ENCODE results near the gene UFSP1. TPM values are rescaled to one million over a fixed set of nuclear protein-coding genes. Genes with fewer than 3 reads are reported as not detected.

UFSP1 gene
- total and polyA plus RNA-seq, 5 donors from 2014 or later: 0.39 to 4.8 (median 1.4) TPM

GRCh38 chr7:100839361-100839760 lies 50.2 kb downstream of the UFSP1 start:
- DNase-seq (no peak), ATAC-seq (ENCODE audit: low read depth in 2 of 2) (no peak)
- no peaks in the 10 kb centered on the region for H3K36me3 ChIP-seq (ENCODE audit: control insufficient read depth, insufficient read depth, low read length)
- Mint-ChIP-seq H3K27me3 (no peaks in the 10 kb centered on the region), H3K9me3 (peaks cover 0 to 2% (median 0%) of the 10 kb centered on the region in 7 donors), H3K36me3 (no peaks in the 10 kb centered on the region), H3K4me3 (no peak overlapping the region), H3K4me1 (peaks cover 0 to 14% (median 8%) of the 10 kb centered on the region in 4 donors), H3K27ac (no peak overlapping the region)
- no peak overlapping the region for H3K27ac ChIP-seq (ENCODE audit: insufficient read depth, low read length, poor library complexity, severe bottlenecking)
- H3K4me3 ChIP-seq (ENCODE audit: low read depth, low read length): no peak overlapping the region
- H3K9me3 ChIP-seq (ENCODE audit: control insufficient read depth in 2 of 2, low read length in 2 of 2): no peaks in the 10 kb centered on the region
- H3K4me1 ChIP-seq (ENCODE audit: control insufficient read depth, insufficient read depth, low read length, poor library complexity, severe bottlenecking): no peaks in the 10 kb centered on the region
- no peaks in the 10 kb centered on the region for H3K27me3 ChIP-seq (ENCODE audit: control insufficient read depth, insufficient read depth, low read length)

Other genes with a start within 250 kb of the UFSP1 start
- 8.0 TPM for gene TFR2, start 248.2 kb downstream of the UFSP1 start, total RNA-seq
- 1 to 10 TPM; 1.2 to 2.0 (median 1.5) TPM for gene TFR2, start 248.2 kb downstream of the UFSP1 start, polyA plus RNA-seq
- not detected for gene ACTL6B, start 233.3 kb downstream of the UFSP1 start, total RNA-seq
- gene ACTL6B, start 233.3 kb downstream of the UFSP1 start, polyA plus RNA-seq: not detected
- 160 TPM for gene GNB2, start 216.0 kb downstream of the UFSP1 start, total RNA-seq
- 10 to 100 TPM; 47.2 to 70.0 (median 66.8) TPM for gene GNB2, start 216.0 kb downstream of the UFSP1 start, polyA plus RNA-seq
- 82.4 TPM for gene GIGYF1, start 195.5 kb downstream of the UFSP1 start, total RNA-seq
- under 1 TPM; 0.71 to 0.89 (median 0.73) TPM for gene GIGYF1, start 195.5 kb downstream of the UFSP1 start, polyA plus RNA-seq
- 11.3 TPM for gene POP7, start 183.6 kb downstream of the UFSP1 start, total RNA-seq
- 10 to 100 TPM; 57.2 to 63.0 (median 61.5) TPM for gene POP7, start 183.6 kb downstream of the UFSP1 start, polyA plus RNA-seq
- not detected for gene EPO, start 169.2 kb downstream of the UFSP1 start, total RNA-seq
- gene EPO, start 169.2 kb downstream of the UFSP1 start, polyA plus RNA-seq: under 1 TPM in 1 of 4 donors, not detected in 3; 0.23 TPM
- not detected for gene ZAN, start 156.1 kb downstream of the UFSP1 start, total RNA-seq
- gene ZAN, start 156.1 kb downstream of the UFSP1 start, polyA plus RNA-seq: not detected
- 3.0 TPM for gene EPHB4, start 62.2 kb downstream of the UFSP1 start, total RNA-seq
- gene EPHB4, start 62.2 kb downstream of the UFSP1 start, polyA plus RNA-seq: not detected
- 42.7 TPM for gene SLC12A9, start 37.0 kb downstream of the UFSP1 start, total RNA-seq
- gene SLC12A9, start 37.0 kb downstream of the UFSP1 start, polyA plus RNA-seq: 1 to 10 TPM; 5.7 to 8.6 (median 6.1) TPM
- 8.4 TPM for gene TRIP6, start 22.3 kb downstream of the UFSP1 start, total RNA-seq
- 1 to 10 TPM; 2.8 to 5.8 (median 3.5) TPM for gene TRIP6, start 22.3 kb downstream of the UFSP1 start, polyA plus RNA-seq
- gene SRRT, start 14.6 kb downstream of the UFSP1 start, total RNA-seq: 234 TPM
- 10 to 100 TPM; 31.9 to 40.7 (median 36.7) TPM for gene SRRT, start 14.6 kb downstream of the UFSP1 start, polyA plus RNA-seq
- gene ACHE, start 6.2 kb upstream of the UFSP1 start, total RNA-seq: 0.20 TPM
- gene ACHE, start 6.2 kb upstream of the UFSP1 start, polyA plus RNA-seq: not detected
- not detected for gene MUC3A, start 59.8 kb upstream of the UFSP1 start, total RNA-seq
- gene MUC3A, start 59.8 kb upstream of the UFSP1 start, polyA plus RNA-seq: not detected
- gene MUC12, start 79.8 kb upstream of the UFSP1 start, total RNA-seq: not detected
- under 1 TPM in 3 of 4 donors, not detected in 1; 0.44 to 0.65 (median 0.44) TPM for gene MUC12, start 79.8 kb upstream of the UFSP1 start, polyA plus RNA-seq
- not detected for gene MUC17, start 130.4 kb upstream of the UFSP1 start, total RNA-seq
- gene MUC17, start 130.4 kb upstream of the UFSP1 start, polyA plus RNA-seq: not detected
- 44.6 TPM for gene TRIM56, start 195.8 kb upstream of the UFSP1 start, total RNA-seq
- gene TRIM56, start 195.8 kb upstream of the UFSP1 start, polyA plus RNA-seq: 1 to 10 TPM; 3.5 to 7.4 (median 6.3) TPM
- 0.39 TPM for gene SERPINE1, start 237.4 kb upstream of the UFSP1 start, total RNA-seq
- gene SERPINE1, start 237.4 kb upstream of the UFSP1 start, polyA plus RNA-seq: not detected

Measured in CD4-positive, CD25-positive, alpha-beta regulatory T cell (primary cell).